K562 (cell line): ENCODE results near the gene PLOD1. TPM values are rescaled to one million over a fixed set of nuclear protein-coding genes. Genes with fewer than 3 reads are reported as not detected.

Experiments used
- ATAC-seq: fragments of 200-7000 bp; cut with Tn5 transposase; 3 replicates; pipeline ENCODE4 v1.9.1; 2020; ENCODE audit warnings: moderate library complexity
- BruUV-seq: library from RNA; stranded (reverse); fragments of 400-500 nt; replicated peaks from 2 replicates; lab custom pipeline; 2021; lab: Mats Ljungman, UMichigan
- CTCF ChIA-PET: fragments of 300-600 bp; formaldehyde crosslinking; extraction: SDS; loops from one replicate; lab custom pipeline; 2021; ENCODE audit warnings: low intra/inter-chr PET ratio; lab: Yijun Ruan, JAX
- POLR2A ChIA-PET: fragments of 300-600, 350-650 bp; sonication (Branson Sonifier 250); formaldehyde crosslinking; extraction: SDS; loops from one replicate; lab custom pipeline; 2021; ENCODE audit warnings: antibody characterized with exemption, inconsistent platforms; lab: Yijun Ruan, JAX
- DNase-seq, 4 experiments: peaks; one replicate each; pipeline versions ENCODE4 v3.0.0 to v3.0.0-alpha.2; 2011 to 2018; ENCODE audit warnings: low spot score in 3 of 4, mixed read lengths in 3 of 4; ENCODE audit errors: extremely low read depth in 1 of 4
- FAIRE-seq: peaks from 2 replicates; lab custom pipeline; 2011; peaks lifted over from hg19 to GRCh38; lab: Jason Lieb, UNC
- H2AFZ ChIP-seq: 2 replicates; pipeline ENCODE4 v1.6.0; 2011; ENCODE audit warnings: low read depth, low read length, control low read depth, inconsistent platforms
- H3K27ac ChIP-seq: fragments of 200-600 bp; 3 replicates; pipeline ENCODE4 v1.8.0; 2011; ENCODE audit warnings: low read depth, mild to moderate bottlenecking, control low read depth, inconsistent platforms, low read length, moderate library complexity, mixed read lengths; ENCODE audit errors: extremely low read depth
- H3K27me3 ChIP-seq, 2 experiments: fragments of 300-600 bp in 1 of 2; 2 replicates in 1 of 2; 3 replicates in 1 of 2; pipeline versions ENCODE4 v1.6.0 to v1.8.0; 2011; ENCODE audit warnings: inconsistent platforms in 2 of 2, low read length in 2 of 2, mild to moderate bottlenecking in 1 of 2, mixed read lengths in 1 of 2, moderate library complexity in 1 of 2; ENCODE audit not compliant: control insufficient read depth in 2 of 2, insufficient read depth in 2 of 2
- H3K36me3 ChIP-seq: fragments of 300-600 bp; 3 replicates; pipeline ENCODE4 v1.8.0; 2011; ENCODE audit warnings: mild to moderate bottlenecking, low read length, inconsistent platforms; ENCODE audit not compliant: control insufficient read depth, insufficient read depth
- H3K4me1 ChIP-seq, 2 experiments: fragments of 200-600 bp in 1 of 2; replicated peaks in 1 of 2; 2 replicates in 1 of 2; 3 replicates in 1 of 2; pipeline versions ENCODE4 v1.5.1 to v1.8.0; 2011; ENCODE audit warnings: inconsistent platforms in 2 of 2, low read length in 2 of 2, mild to moderate bottlenecking in 1 of 2, mixed read lengths in 1 of 2, moderate library complexity in 1 of 2; ENCODE audit not compliant: control insufficient read depth in 2 of 2, insufficient read depth in 2 of 2
- H3K4me2 ChIP-seq: 2 replicates; pipeline ENCODE4 v1.6.1; 2011; ENCODE audit warnings: low read length, control low read depth, inconsistent platforms, mixed read lengths; ENCODE audit not compliant: insufficient read depth
- H3K4me3 ChIP-seq: fragments of 200-600 bp; sonication (generic), shearing (Covaris generic); 2 replicates; pipeline ENCODE4 v1.5.1; 2016; ENCODE audit warnings: control low read depth, inconsistent platforms
- H3K79me2 ChIP-seq: fragments of 200-600 bp; 3 replicates; pipeline ENCODE4 v1.8.0; 2011; ENCODE audit warnings: low read length, inconsistent platforms; ENCODE audit not compliant: control insufficient read depth, insufficient read depth
- H3K9ac ChIP-seq, 2 experiments: 2 replicates each; pipeline versions ENCODE4 v1.6.0 to v1.6.1; 2011; ENCODE audit warnings: low read depth in 2 of 2, low read length in 2 of 2, control low read depth in 1 of 2, inconsistent platforms in 1 of 2, mild to moderate bottlenecking in 1 of 2, mixed read lengths in 1 of 2; ENCODE audit not compliant: insufficient read depth in 1 of 2
- H3K9me1 ChIP-seq: one replicate; pipeline ENCODE4 v1.6.0; 2011; ENCODE audit warnings: inconsistent platforms, mild to moderate bottlenecking, low read length, moderate library complexity; ENCODE audit not compliant: control insufficient read depth, insufficient read depth
- H3K9me3 ChIP-seq: replicated peaks from 2 replicates; pipeline ENCODE4 v1.5.1; 2011; ENCODE audit warnings: low read depth, low read length, inconsistent platforms; ENCODE audit not compliant: control insufficient read depth, insufficient read depth
- H4K20me1 ChIP-seq: replicated peaks from 2 replicates; pipeline ENCODE4 v1.6.1; 2011; ENCODE audit warnings: low read length, inconsistent platforms, mixed read lengths; ENCODE audit not compliant: control insufficient read depth, insufficient read depth
- ATF6 ChIP-seq: sonication (generic); formaldehyde crosslinking; IDR thresholded peaks from 2 replicates; pipeline ENCODE4 v1.4.0; 2020; ENCODE audit warnings: mild to moderate bottlenecking, missing genetic modification reagents
- CHD7 ChIP-seq: fragments of 200-600 bp; sonication (generic); IDR thresholded peaks from one replicate; pipeline ENCODE4 v1.6.1; 2012; ENCODE audit warnings: mild to moderate bottlenecking, low read depth, low read length, inconsistent platforms
- SIN3A ChIP-seq, 2 experiments: fragments of 150-350 bp in 1 of 2; IDR thresholded peaks; 2 replicates each; pipeline ENCODE4 v1.6.1; 2011 to 2016; ENCODE audit warnings: borderline replicate concordance in 2 of 2, low read depth in 2 of 2, low read length in 2 of 2, mild to moderate bottlenecking in 2 of 2, moderate library complexity in 2 of 2; ENCODE audit not compliant: control insufficient read depth in 1 of 2
- WGBS: fragments of 100-300 bp; shearing (Covaris generic); methylation state at CpG from one replicate; pipeline ENCODE4 v1.1.6; 2016; ENCODE audit warnings: low coverage, mixed read lengths; ENCODE audit not compliant: insufficient coverage; ENCODE audit errors: missing lambda C conversion rate; 5-methylcytosine and 5-hydroxymethylcytosine counted together
- in situ Hi-C: fragments of 300-500 bp; cut with MboI; formaldehyde crosslinking; loops from 4 replicates; pipeline ENCODE4 v1.15.0; 2018; ENCODE audit warnings: inconsistent platforms, mixed read lengths
- intact Hi-C: fragments of 100-400 bp; cut with micrococcal nuclease; formaldehyde crosslinking; loops from 2 replicates; pipeline ENCODE4 v1.14.2; 2022
- polyA plus RNA-seq, 8 experiments: library from polyadenylated mRNA; depleted of rRNA in 4 of 8; stranded (reverse) in 5 of 8; unstranded in 3 of 8; fragments of >200 nt; fragmentation: Nextera tagmentation in 2 of 8; fragmentation: Illumina TruSeq in 1 of 8; extraction: Ambion mirVana in 2 of 8; extraction: Trizol in 1 of 8; gene quantifications; 2 replicates each; pipeline versions ENCODE4 v1.2.1 to v1.2.3, GENCODE V29; 2011 to 2014; ENCODE audit warnings: inconsistent platforms in 1 of 8, missing spikeins in 1 of 8
- total RNA-seq, 7 experiments: library from RNA; depleted of rRNA in 6 of 7; stranded (reverse); fragments of >200 nt in 6 of 7; fragmentation: Illumina TruSeq in 2 of 7; extraction: Trizol in 2 of 7; gene quantifications; 2 replicates each; pipeline versions ENCODE4 v1.2.1 to v1.2.3, GENCODE V29; 2011 to 2021; ENCODE audit warnings: low replicate concordance in 1 of 7

PLOD1 gene
- total and polyA plus RNA-seq, 9 of the 15 experiments (the other 6 are each of a cell fraction or from before 2014, with no cell fraction given) = 16.6 to 90.8 (median 52.7) TPM

GRCh38 chr1:11913291-11913690, 21.2 kb upstream of the PLOD1 start:
- Histone ChIP-seq H3K4me3 (no peak overlapping the region), H3K4me2 (peak overlapping the region; percentile 19; the same call in 1 of the 2 replicates), H3K9me1 (no peaks in the 10 kb centered on the region), H3K36me3 (peaks cover 5% of the 10 kb centered on the region; the same call in 1 of the 3 replicates), H3K27ac (no peak overlapping the region), H4K20me1 (no peaks in the 10 kb centered on the region), H3K9me3 (no peaks in the 10 kb centered on the region), H3K27me3 (no peaks in the 10 kb centered on the region), H2AFZ (peak overlapping the region; percentile 68), H3K79me2 (no peaks in the 10 kb centered on the region), H3K9ac (peak overlapping the region in 1 of 2 experiments; percentile 8; a peak in 1 of 4 replicates), H3K4me1 (peaks cover 18 to 21% of the 10 kb centered on the region in 2 experiments)
- DNase-seq = no peak
- TF ChIP-seq CHD7 = no peak
- TF ChIP-seq ATF6 (CRISPR knock-in tag) = no peak
- no peak for TF ChIP-seq SIN3A (IDR thresholded peaks at IDR 0.05; ENCODE audit: borderline replicate concordance in 2 of 2, control insufficient read depth in 1 of 2, low read depth in 2 of 2, low read length in 2 of 2)
- ATAC-seq = no peak
- in situ Hi-C loops = loop anchor here (5.0 kb wide), 1 partner anchor 49 kb away; no protein-coding TSS in a partner anchor
- ChIA-PET CTCF (no interaction called here), POLR2A (interaction anchor here (0.9 to 2.6 kb wide), 7 partner anchors 13 to 106 kb away, joined by 3 to 11 read pairs (median 4); partner anchors contain the start of genes KIAA2013, MIIP and PLOD1)
- 46% methylated on average over 11 of the region's 11 CpGs for WGBS
- no TSS peak for BruUV-seq
- intact Hi-C loops = no loop called here
- no peak for FAIRE-seq
